HG02840 (cell line): ENCODE measurements around the gene ZMIZ1.
"Not testable (repeated sequence)": the region's sequence is repeated elsewhere in the genome, so short reads cannot be mapped to it uniquely, and the experiment has no call there.

Experiments
- ATAC-seq: cut with Tn5 transposase; IDR thresholded peaks from one replicate; pipeline ENCODE4 v1.9.1; 2021; ENCODE audit warnings: mild to moderate bottlenecking, moderate library complexity, moderate number of reproducible peaks; ENCODE audit not compliant: unreplicated experiment, low FRiP score

The ZMIZ1 gene

GRCh38 chr10:79030705-79031104 lies 38.1 kb upstream of the ZMIZ1 start:
- no peak for ATAC-seq

GRCh38 chr10:79031723-79032122 lies 37.0 kb upstream of the ZMIZ1 start:
- ATAC-seq: no peak

- ATAC-seq: no peak
Observed at GRCh38 chr10:79034271-79034876, 34.4 kb upstream of the ZMIZ1 start.

- not testable (repeated sequence) for ATAC-seq
Observed at GRCh38 chr10:79036416-79036815, 32.4 kb upstream of the ZMIZ1 start.

GRCh38 chr10:79038104-79038840 lies 30.5 kb upstream of the ZMIZ1 start:
- ATAC-seq: no peak

- ATAC-seq: no peak
Observed at GRCh38 chr10:79038841-79039201, 29.9 kb upstream of the ZMIZ1 start.

- ATAC-seq: no peak
Observed at GRCh38 chr10:79042639-79043411, 25.9 kb upstream of the ZMIZ1 start.

GRCh38 chr10:79044036-79044632 lies 24.6 kb upstream of the ZMIZ1 start:
- ATAC-seq: no peak

- ATAC-seq: no peak
Observed at GRCh38 chr10:79044846-79045245, 23.9 kb upstream of the ZMIZ1 start.

GRCh38 chr10:79045566-79046175 lies 23.1 kb upstream of the ZMIZ1 start:
- no peak for ATAC-seq

- no peak for ATAC-seq
Observed at GRCh38 chr10:79046326-79046725, 22.4 kb upstream of the ZMIZ1 start.

GRCh38 chr10:79046741-79047583 lies 21.8 kb upstream of the ZMIZ1 start:
- no peak for ATAC-seq

- ATAC-seq: no peak
Observed at GRCh38 chr10:79047584-79047874, 21.2 kb upstream of the ZMIZ1 start.

GRCh38 chr10:79047875-79048638 lies 20.7 kb upstream of the ZMIZ1 start:
- ATAC-seq: no peak

- no peak for ATAC-seq
Observed at GRCh38 chr10:79048639-79049550, 19.9 kb upstream of the ZMIZ1 start.

- no peak for ATAC-seq
Observed at GRCh38 chr10:79049931-79050895, 18.6 kb upstream of the ZMIZ1 start.

GRCh38 chr10:79050896-79051555 lies 17.7 kb upstream of the ZMIZ1 start:
- no peak for ATAC-seq
